Measurements from ENCODE around the gene CLSTN2.

CLSTN2 gene

DNA sequence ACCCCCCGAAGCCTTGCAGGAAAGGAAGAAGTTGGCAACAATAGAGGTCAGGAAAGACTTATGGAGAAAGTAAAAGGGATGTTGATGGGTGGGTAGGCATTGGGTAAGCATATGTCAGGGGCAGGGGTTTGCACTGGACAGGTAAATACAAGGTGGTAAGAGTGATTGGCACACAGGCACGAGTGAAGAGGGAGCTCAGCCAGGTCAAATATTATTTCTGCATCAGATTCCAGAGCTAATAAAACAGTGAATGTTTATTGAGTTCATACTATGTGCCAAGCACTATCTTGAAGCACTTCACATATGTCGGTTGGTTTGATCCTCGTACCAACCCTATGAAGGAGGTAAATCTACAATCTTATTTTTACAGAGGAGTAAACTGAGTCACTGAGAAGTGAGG is 6.6 kb downstream of the CLSTN2 start:
- DNase-seq (ENCODE audit: low spot score): no peak

DNA sequence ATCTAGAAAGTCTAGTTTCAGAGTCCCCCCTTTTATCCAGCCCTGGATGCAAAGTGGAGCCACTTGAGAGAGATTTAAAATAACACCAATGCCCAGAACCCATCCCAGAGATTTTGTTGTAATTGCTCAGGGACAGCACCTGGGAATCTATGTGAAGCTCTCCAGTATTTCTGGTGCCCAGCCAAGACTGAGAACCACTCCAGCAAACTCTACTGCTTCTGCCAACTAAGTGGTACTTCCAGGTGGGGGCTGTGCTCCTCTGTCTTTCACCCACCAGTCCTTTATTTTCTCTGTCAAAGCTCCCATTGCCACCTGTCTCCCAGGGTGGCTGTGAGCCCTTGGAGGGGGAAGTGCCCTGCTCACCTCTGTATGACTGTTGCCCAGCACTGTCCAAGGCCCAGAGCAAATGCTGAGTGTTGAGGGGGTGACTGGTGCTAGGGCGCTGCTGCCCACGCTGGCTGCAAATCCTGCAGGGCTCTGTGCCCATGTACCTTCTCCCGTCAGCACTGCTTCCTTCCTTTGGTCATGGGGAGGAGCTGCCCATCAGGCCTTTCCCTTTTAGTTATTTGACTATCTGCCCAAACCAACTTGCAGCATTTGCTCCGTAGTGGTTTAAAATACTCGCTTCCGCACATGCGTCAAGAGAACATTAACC is 9.4 kb downstream of the CLSTN2 start:
- DNase-seq (ENCODE audit: low spot score): no peak

DNA sequence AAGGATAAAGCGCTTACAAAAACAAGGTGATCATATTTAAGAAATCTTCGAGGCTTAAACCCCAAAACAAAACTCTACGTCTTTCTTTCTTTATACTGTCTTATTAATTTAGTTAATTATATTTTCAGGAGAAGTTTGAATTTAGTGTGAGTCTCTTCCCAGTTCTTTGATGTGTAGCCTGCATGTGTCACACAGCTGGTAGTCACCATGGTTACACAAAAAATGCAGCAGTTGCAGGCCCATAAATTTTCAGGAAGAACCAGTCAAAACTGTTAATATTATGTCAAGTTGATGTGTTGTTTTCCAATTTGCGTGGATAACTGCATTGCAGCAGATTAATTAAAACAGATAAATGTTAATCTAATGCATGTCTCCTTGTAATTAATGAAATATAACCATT is 10.4 kb downstream of the CLSTN2 start:
- DNase-seq (ENCODE audit: low spot score): no peak

DNA sequence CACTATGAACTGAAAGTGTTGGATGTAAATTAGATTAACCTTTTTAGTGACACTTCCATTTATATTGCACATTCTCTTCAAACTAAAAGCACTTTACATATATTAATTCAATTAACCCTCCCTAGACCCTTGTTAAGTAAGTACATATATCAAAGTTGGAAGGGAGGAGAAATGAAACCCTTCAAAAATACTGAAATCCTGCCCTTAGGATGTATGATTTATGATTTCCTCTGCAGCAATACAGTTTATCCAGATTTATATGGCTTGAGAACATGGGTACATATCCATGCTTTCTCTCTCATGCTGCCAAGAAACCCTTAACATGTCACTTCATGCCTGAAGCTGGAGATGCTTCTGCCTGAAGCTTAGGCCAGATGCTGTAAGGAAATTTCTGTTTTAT is 11.0 kb downstream of the CLSTN2 start:
- no peak for DNase-seq (ENCODE audit: low spot score)

DNA sequence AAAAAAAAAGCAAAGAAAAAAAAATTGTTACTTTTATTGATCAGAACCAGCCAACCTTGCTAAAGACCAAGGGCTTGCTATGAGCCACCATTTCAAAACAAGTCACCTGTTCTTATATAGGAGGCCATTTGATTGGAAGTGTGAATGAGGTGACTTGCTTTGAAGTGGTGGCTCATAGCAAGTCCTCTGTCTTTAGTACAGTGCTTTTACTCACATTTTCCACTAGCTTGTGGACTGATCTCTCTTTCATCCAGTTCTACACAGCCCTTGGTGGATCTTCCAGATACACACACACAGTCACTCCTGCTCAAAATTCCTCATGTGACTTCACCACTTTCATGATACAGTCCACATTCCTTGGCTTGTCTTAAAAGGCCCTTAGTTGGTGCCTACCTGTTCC is 13.5 kb downstream of the CLSTN2 start:
- no peak for DNase-seq (ENCODE audit: low spot score)

DNA sequence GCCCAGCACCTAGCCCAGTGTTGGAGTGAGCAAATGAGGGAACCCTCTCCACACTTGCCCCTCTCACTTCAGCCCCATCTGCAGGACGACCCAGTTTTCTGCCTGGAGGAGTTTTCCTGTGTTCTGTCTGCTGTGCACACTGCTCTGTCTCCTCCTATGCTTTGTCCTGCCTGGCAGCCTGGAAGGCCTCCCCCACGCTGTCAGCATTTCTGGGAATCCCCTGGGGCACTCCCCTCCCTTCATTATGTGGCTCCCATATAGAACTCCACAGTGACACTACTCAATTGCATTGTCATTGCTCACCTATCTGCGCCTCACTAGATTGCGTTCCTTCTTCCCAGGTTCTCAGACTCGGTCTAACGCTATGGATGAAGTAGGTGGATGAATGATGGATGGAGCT is 13.9 kb downstream of the CLSTN2 start:
- DNase-seq (ENCODE audit: low spot score): no peak

DNA sequence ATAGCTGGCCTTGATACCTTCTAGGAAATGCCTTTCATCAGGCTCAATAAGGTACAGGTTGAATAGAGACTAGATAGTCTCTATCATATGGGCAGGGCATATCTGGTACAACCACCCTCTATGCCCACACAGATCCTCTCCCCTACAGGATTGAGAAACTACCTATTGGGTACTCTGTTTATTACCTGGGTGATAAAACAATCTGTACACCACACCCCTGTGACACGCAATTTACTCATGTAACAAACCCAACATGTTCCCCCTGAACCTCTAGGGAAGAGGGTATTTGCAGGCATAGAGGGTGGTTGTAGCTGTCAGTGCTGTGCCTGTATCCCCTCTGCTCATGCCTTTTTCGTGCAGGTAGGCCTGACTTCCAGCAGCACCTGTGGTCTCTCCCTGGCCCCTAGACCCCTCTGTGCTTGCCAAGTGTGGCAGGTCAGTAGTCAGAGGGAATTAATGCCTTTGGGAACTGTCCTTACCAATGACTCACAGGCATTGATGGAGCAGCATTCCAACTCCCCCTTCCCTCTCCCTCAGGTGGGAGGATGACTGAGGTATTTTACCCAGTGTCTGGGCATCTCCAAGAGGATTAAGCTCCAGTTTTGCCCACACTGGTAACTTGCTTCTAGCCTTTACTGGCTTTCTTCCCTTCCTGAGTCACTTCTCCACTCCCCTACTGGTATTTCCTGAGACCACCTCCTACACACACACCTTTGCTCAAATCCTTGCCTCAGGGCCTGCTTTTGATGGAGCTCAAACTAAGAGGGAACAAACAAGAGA is 18.3 kb downstream of the CLSTN2 start:
- DNase-seq (ENCODE audit: low spot score): no peak

DNA sequence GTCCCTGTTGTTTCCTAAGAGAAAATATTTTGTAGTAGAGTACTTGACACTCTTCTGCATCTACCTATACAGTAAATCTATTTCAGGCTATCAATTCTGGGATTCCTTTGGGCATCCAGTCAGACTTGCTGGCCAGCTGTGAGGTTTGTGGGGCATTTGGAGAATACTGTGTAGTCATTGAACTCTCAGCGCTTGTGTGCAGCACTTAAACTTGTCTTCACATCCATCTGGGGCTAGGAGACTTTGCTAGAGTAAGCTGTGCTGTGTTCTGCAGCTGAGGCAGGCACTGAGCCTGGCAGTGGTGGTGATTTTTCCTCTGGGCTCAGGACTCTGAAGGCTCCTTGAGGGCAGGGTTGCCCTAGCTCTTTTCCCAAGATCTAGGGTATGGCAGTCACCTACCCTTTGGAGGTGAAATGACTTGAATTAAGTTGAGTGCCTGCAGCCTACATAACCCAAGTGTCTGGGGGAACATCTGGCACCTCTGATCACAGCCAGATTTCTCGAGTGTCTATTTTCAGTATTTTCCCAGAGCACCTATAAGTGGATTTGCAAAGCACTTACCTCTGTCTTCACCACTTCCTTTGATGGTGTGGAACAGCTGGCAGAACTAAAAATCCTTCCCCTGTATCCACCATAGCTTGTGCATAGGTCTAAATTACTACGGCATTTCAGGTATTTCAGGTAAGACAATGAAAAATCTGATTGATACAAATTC is 19.3 kb downstream of the CLSTN2 start:
- no peak for DNase-seq (ENCODE audit: low spot score)

DNA sequence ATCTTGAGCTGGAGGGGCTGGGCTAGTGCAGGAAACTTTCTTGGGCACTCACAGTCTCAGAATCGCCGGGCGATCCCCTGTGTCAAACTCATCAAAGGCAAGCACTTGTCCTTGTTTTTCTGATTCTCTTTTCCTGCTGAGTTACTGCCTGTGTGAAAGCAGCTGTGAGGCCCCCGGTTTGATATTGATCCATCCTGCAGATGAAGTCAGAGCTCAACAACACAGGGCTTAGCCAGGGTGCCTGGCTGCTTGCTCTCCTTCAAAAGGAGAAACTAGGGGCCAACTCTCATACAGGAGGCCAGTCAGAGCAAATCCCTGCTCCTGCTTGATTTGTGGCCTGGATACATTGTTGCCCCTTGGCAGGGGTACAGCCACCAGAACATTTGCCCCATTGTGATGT is 22.9 kb downstream of the CLSTN2 start:
- no peak for DNase-seq (ENCODE audit: low spot score)

DNA sequence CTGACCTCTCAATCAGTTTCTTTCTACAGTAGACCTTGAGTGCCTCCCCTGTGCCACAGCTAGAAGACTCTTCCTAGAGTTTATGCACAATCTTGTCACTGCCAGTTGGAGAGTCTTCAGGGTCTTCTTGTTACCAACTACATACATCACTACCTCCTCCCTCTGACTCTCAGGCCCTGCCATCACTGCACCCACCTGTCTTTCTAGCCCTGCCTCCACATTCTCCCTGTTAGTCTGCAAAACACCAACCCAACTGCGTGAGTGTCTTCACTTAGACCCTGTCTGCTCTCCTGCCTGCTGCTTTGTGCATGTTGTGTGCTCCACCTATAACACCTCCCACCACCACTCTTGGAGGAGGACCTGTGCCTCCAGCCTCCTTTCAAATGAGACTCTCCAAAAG is 34.4 kb downstream of the CLSTN2 start:
- DNase-seq (ENCODE audit: low spot score): no peak

DNA sequence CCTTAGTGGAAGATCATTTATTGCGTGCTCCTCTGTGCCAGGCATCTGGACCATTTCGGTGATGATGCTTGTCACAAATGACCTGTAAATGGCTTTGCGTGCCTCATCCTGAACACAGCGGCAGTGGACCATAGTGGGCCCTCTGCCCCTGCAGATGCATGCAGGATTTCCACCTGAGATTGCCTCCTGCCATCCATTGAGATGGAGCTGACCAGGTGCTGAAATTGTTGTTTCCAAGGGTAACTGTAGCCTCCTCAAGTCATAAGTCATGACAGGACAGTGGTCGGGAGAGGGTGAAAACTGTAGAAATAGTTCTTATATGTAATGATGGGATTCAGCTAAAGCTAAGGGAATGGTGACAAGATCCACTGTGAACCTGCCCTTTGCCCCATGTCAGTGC is 35.5 kb downstream of the CLSTN2 start:
- DNase-seq (ENCODE audit: low spot score): no peak

DNA sequence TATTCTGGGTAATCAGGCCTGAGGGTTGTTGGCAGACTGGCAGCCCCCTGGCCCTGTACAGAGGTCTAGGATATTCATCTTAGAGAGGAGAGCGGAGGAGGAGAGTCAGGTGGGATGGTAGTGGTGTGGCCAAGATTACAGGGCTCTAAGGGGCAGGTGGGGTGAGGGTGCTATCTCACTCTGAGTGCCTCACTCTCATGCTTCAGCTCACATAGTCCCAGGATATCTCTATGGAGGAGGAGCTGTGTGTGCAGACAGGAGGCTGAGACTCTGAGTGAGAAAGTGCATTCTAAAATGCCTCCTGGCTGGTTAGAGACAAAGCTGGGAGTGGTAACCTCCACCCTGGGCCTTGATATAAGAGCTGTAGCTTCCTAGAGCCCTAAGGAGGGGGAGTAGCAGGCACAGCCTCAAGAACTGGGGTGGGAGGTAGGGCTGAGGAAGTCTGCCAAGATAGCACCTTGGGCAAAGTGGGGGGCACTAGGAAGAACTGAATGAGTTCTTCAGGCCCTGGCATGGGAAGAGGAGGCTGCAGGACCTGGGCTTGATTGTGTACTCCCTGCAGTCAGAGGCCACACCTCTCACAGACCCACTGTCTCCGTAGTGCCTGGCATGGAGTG is 39.9 kb downstream of the CLSTN2 start:
- no peak for DNase-seq (ENCODE audit: low spot score)

DNA sequence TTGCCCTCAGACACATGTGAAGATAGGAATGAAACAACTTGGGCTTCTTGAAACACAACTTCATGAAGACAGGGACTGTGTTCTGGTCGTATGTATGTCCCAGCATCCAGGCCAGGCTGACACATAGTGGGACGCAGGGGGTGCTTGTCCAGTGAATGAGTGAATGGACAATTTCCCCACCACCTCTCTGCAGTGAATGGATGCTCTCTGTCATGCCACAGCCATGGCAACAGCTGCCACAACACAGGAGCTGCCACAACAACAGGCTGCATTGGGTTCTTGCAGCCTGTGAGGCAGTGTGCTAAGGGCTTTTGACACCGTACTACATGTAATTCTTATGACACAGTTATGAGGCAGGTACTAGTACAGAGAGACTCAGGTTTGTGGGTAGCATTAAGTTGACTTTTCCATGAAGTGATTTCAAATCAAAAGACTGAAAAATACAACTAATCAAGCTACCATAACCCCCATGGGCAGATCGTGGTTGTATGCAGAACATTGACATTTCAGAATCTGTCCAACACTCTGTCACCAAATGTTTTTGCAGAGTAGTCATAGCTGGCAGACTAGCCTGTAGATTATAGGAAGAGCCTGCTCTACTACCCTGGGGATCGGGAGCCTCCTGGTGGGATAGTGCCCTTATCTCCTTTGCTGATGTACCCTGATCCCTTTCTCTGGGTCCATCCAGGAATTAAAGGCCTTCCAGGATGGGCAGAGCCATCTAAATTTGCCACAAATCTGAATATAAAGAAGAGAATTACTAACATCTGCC is 40.8 kb downstream of the CLSTN2 start:
- DNase-seq (ENCODE audit: low spot score): no peak

DNA sequence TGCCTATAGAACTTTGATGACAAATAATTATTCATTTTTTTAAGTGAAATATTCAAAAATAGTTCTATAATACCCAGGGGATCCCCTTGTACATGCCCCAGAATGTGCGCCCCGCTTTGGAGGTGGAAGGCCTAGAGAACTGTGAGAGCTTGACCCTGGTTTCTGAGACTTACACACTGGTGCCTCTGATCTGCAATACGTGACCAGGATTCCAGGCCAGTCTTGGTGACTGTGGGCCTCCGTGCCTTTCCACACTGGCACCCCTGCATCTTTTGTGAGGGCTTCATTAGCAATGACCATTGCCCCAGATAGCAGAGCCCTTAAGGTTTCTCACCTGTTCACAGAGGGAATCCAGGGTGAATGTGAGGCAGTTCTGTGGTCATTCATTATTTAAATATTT is 44.0 kb downstream of the CLSTN2 start:
- DNase-seq (ENCODE audit: low spot score): no peak

DNA sequence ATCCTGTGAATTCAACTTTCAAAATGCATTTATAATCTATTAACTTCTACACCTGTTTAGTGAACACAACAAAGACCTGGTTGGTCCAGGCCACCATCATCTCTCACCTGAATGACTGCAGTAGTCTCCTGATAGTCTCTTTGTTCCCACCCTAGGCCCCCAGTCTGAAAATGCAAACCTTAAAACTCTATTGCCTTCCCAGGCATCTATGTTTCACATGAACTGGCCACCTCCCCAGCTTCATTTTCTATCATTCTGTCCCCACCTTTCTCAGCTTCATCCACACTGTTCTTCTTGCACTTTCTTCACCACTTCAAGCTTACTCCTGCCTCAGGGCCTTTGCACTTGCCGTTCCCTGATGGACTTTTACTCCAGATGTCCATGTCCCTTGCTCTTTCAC is 45.0 kb downstream of the CLSTN2 start:
- no peak for DNase-seq (ENCODE audit: low spot score)

DNA sequence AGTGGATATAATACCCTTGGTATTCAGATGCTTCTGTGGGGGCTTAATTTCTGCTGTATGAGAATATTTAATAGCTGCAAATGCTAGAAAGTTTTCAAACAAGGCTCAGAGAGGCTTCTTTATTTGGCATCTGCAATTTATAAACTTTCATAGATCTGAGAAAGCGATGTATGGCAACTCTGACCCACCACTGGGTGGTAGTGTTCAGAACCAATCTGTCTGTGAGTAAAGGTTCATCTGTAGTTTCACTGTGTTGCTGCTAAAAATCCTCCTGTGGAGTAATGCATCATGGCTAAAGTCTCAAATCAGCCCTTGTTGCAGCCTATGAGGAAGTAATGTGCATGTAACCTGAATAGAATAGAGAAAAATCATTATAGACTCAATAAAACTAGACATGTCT is 47.4 kb downstream of the CLSTN2 start:
- no peak for DNase-seq (ENCODE audit: low spot score)

DNA sequence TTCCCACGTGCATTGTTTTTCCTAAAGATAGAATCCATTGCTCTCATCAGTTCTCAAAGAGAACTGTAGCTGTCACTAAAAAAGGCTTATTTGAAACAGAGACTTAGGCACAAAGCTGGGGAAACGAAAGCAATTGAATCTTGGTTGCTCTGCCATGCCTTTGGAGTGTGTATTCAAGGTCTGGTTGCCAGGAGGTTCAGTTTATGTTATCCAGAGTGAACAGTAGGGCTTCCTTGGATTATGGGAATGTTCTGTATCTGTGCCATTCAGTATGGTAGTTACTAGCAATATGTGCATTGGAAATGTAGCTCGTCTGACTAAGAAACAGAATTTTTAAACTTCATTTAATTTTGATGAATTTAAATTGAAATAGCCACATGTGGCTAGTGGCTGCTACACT is 50.6 kb downstream of the CLSTN2 start:
- DNase-seq (ENCODE audit: low spot score): no peak

DNA sequence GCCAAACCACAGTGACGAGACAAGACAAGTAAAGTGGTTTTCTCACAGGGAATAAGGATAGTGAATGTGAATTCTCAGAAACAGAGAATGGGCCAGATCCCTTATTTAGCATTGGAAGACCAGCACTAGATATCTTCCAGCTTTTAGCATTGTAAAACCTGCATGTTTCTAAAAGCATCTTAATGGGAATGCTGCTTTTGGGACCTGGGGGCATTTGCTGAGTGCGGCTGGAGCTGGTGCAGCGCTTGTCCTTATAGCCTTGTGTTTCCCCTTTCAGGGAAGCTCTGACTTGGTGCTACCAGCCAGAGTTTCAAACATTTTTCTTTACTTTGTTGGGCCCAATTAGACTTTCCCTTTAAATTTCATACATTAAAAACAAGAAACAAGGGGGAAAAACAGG is 52.9 kb downstream of the CLSTN2 start:
- no peak for DNase-seq (ENCODE audit: low spot score)

DNA sequence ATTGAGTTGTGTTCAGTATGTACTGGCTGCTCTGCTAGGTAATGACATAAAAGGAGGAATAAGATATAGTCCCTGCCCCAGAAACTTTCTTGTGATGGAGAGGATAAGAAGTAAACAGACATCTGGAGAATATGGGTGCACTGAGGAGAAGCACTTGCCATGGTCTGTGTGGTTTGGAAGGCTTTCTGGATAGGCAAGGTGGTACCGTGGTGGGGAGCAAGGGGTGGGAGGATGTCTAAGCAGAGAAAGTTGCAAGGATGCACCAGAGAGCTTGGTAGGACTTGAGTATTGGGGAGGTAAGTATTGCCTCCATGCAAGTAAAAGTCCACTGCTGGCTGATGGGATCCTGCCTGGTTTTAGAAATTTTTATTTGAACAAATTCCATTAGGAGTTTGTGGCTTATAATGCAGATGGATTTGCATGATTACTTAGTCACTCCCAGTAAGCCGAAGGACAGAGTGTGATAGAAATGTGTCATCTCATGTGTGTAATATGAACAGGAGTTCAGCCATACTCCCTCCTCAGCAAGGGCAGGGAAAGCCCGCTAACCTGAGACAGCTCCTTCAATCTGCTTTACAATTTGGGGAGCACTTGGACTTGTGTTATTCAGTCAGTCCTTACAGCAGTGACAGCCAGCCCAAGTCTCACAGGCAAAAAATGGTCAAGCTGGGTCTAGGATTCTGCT is 53.6 kb downstream of the CLSTN2 start:
- no peak for DNase-seq (ENCODE audit: low spot score)

DNA sequence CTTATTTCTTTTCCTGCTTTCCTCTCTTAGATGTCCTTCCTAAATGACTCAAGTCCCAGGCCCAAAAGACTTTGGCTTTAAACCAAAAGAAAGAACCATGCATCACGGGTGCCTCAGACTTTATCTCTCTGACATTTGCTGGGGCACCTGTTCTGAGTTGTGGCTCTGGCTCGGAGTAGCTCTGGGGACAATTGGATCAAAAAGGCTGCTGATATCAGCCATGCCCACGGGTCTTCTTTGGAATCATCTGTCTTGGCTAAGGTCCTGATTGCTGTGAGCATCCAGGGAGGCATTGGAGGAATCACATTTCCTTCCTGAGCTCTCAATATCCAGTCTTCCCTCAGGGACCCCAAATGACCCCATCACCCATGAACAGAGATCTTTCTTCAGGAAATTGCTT is 59.9 kb downstream of the CLSTN2 start:
- DNase-seq (ENCODE audit: low spot score): no peak

DNA sequence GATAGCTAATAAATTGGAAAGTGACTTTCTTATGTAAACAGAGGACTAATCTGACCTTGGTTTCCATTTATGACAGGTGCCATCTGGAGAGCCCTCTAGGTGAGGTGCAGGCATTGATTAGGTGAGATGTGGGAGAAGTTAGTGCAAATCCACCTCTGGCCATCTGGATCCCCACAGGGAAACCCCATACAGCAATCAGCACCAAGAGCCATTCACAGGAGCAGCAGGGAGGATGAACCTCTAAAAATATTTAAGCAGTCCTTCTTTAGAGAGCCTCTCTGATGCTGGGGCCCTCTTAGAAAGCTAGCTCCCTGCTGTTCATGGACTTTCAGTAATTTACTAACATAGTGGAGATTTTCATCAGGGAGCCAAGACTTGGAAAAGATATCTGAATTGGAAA is 69.3 kb downstream of the CLSTN2 start:
- no peak for DNase-seq (ENCODE audit: low spot score)

DNA sequence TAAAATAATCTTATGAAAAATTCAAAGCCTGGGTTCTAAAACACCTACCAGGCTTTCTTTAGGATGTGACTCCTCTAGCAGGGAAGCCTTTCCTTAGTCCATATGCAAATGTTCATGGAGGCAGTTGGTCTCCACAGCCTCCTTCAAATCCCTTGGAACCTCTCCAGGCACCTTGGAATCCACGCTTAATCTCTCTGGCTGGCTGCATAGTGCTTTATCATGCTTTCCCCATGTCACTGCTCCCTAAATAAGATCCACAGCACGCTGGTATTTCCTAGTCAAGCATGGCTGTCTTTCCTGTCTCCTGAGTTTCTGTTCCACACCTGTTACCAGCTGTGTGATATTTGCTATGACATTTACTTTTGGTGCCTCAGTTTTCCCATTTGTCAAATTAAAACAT is 71.3 kb downstream of the CLSTN2 start:
- DNase-seq (ENCODE audit: low spot score): no peak

Measured in cerebellar cortex (tissue), 1 donor.